ENCODE data around the gene ALDH18A1.
"Not testable (repeated sequence)": the region's sequence is repeated elsewhere in the genome, so short reads cannot be mapped to it uniquely, and the experiment has no call there.

ALDH18A1 gene

DNA sequence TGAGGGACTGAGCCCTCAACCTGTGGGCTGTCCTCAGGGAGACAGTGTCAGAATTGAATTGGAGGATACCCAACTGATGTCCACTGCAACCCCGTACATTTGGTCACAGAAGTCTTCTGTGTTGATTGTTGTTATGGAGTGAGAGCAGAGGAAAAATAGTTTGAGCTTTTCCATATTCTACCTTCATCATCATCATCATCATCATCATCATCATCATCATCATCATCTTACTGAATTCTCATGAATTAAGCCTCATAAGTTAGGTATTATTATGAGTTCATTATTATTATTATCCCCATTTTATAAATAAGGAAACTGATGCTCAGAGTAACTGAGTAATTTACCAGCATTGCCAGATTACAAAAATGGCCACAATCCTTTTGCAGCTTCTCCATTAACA lies 8.4 kb downstream of the ALDH18A1 start:
- no peak for DNase-seq

GRCh38 chr10:95646160-95646559 lies 10.4 kb downstream of the ALDH18A1 start:
- DNase-seq, result no peak

DNA sequence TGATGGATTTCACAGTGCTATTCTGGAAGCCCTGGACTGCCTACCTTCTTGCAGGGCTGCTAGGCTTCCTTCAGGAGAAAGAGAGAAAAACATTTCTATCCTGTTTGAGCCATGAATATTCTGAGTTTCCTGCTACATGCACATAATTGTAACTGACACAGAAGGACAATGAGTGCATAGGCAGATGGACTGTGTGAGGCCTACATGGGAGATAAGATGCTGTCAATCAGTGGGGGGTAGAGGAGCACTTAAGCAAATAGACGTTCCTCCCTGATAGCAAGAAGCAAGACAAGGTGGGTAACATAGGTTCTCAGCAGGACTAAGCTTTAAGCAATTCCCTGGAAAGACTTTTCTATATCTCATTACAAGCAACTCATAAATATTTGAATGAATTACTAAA lies 11.6 kb downstream of the ALDH18A1 start:
- DNase-seq, result no peak

DNA sequence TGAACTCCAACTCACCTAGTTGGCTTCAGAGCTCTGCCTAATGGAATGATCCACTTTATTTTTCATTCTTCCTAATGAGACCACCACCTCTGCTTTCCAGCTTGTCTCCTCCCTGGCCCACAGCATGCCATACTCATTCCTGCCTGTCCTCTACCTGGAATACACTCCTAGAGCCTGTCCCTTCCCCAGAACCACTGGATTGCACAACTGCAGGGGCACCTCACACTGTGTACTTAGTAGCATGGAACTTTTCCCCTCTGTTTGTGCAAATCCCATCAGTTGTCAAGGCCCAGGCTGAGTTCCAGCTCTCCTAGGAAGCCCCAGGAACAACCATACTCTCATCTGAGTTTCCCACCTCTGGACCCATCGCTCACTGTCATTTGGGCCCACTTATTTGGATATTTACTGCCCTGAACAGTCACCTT lies 15.6 kb downstream of the ALDH18A1 start:
- no peak for DNase-seq

DNA sequence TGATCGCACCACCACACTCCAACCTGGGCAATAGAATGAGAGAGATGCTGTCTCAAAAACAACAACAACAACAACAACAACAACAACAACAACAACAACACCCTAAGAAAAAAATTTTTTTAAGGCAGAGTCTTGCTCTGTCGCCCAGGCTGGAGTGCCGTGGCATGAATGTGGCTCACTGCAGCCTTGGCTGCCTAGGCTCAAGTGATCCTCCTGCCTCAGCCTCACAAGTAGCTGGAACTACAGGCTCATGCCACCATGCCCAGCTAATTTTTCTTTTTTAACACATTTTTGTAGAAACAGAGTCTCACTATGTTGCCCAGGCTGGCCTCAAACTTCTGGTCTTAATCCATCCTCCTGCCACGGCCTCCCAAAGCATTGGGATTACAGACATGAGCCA lies 18.6 kb downstream of the ALDH18A1 start:
- no peak for DNase-seq

- DNase-seq, result no peak
Observed at GRCh38 chr10:95637140-95637539, 19.4 kb downstream of the ALDH18A1 start.

DNA sequence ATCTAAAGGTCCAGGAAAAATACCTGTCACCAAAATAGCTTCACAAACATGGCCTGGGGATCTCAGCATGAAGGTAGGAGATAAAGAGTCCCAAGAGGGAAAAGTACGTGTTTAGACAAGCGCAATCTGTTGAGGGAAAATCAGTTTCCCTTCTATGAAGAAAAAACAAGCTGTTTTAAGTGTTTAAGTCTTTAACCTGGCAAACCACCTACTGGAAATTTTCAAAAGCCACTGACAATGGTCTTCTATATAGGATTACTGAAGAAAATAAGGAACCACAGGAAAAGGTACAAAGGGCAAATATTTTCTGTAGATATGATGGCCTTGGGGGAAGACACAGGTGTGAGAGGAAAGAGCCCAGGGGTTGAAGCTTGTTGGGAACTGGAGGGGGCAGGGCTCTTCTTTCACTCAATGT lies 21.2 kb downstream of the ALDH18A1 start:
- DNase-seq, result no peak

GRCh38 chr10:95628786-95629185 lies 27.7 kb downstream of the ALDH18A1 start:
- no peak for DNase-seq

DNA sequence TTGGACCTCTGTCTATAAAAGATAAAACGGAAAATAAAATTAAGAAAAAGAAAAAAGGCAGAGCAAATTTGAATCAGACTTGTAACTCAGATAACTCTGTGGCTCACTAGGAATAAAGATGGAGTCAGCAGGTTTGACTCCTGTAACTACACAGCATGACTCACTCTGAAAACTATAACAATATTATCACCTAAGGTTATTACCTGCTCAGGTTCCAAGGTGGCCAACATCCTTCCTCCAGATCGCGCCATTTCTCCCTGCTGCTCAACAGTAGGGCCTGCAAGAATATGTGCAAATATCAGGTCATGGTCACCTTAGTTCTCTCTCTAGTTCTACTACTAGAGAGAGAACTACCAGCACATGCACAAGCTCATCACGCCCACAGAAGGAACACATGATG lies 30.0 kb downstream of the ALDH18A1 start:
- DNase-seq, result no peak

GRCh38 chr10:95620415-95620814 lies 36.1 kb downstream of the ALDH18A1 start:
- DNase-seq, result not testable (repeated sequence)

DNA sequence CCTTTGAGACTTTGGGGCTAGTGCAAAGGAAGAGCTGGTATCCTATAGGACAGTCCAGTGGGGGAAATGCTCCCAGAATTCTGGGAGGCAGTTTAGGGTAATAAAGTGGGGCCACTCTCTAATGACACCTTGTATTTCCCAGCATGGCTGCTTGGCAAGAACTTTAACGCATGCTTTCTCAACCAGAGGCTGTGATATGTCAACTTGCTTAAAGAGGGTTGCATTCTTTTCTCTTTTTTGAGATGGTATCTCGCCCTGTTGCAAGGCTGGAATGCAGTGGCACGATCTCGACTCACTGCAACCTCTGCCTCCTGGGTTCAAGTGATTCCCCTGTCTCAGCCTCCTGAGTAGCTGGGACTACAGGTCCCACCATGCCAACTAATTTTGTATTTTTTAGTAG lies 38.4 kb downstream of the ALDH18A1 start:
- DNase-seq, result no peak

- DNase-seq, result no peak
Observed at GRCh38 chr10:95616446-95616845, 40.1 kb downstream of the ALDH18A1 start.

- DNase-seq, result no peak
Observed at GRCh38 chr10:95613330-95613729, 43.2 kb downstream of the ALDH18A1 start.

- DNase-seq, result no peak
Observed at GRCh38 chr10:95610727-95611126, 45.8 kb downstream of the ALDH18A1 start.

DNA sequence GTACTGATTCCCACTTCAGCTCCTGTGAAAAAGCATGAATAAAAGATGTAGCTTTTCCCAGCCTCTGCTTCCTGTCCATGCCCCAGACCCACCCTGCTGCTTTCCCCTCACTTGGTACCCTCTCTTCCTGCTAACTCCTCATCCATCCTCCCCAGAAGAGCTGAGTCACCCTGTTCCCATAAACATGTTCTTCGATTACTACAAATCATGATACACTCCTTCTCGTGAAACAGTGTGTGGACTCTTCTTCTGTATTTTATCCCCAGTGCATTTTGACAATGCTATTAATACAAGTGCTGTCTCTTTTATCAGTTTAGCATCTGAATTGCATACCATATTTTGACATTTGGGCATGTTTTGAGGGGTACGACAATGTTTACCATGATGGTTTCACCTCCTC lies 49.6 kb downstream of the ALDH18A1 start:
- DNase-seq, result no peak

DNA sequence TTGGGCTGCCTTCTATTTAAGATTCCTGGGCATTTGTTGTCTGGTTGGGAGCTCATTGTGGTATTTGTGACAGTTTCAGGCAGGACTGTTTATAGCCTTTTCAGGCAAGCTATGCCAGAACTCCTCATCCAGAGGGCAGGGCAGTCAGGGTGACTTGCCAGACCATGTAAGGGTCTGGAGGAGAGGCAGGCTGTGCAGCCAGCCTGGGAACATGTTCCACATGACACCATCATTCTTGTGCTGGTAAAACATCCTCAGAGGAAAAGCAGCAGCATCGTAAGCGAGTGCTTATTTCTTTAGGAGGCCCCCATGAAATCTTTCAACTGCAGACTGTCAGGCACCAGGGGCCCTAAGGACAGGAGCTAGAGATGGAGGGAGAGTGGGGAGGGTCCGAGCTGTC lies 51.3 kb downstream of the ALDH18A1 start:
- DNase-seq, result no peak

- no peak for DNase-seq
Observed at GRCh38 chr10:95604630-95605029, 51.9 kb downstream of the ALDH18A1 start.

GRCh38 chr10:95602382-95602781 lies 54.1 kb downstream of the ALDH18A1 start:
- no peak for DNase-seq

DNA sequence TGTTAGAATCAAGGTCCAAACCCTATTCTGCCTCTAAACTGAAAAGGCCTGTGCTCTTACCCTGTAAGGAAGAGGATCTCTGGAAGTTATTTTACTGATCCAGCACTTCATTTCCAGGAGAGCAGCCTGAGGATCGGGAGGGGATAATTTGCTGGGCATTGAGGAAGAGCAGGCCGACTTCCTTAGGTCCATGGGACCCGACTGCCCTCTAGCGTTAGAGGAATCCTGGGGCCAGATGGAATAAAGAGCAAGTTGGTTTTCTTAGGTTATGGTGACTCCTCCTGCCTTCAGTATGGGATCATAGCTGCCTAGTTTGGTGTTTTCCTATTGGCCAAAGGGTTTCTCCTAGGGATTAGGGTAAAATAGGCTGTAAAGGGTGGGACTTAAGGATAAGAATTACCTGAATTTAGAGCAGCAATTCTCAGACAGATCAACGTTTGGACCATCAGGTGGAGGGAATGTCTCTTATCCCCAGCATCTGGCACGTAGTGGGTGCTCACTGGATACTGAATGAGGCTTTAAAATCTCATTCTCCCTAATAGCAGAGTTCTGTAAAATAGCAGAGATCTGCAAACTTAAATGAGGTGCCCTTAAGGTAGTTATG lies 55.3 kb downstream of the ALDH18A1 start:
- peak; percentile 51 for DNase-seq

DNA sequence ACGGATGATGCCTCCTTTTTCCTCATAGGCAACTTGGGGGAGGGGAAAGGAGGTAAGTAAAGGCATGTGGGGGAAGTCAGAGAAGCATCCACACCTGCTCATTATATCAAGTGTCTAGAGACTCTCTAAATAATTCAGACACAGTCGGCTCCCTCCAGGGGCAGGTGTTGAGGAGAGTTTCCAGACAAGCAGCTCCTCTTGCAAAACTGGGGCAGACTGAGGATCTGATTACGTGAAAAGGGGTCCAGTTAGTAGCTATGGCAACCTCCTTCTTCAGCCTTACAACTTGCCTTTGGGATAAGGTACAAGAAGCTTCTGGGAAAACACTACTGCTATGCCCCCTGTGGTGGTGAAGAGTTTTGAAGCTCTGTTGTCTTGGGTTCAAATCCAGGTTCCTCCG lies 56.4 kb downstream of the ALDH18A1 start:
- no peak for DNase-seq

DNA sequence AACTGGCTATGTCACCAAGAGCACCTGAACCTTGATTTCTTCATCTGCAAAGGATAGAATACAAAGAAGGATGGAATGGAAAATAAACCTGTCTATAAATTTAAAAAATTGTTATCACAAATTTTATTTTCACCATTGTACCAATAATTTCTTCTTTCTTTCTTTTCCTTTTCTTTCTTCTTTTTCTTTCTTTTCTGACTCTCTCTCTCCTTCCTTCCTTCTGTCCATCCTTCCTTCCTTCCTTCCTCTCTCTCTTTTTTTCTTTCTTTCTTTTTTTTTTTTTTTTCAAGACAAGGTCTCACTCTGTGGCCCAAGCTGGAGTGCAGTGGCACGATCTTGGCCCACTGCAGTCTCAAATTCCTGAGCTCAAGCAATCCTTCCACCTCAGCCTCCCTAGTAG lies 58.7 kb downstream of the ALDH18A1 start:
- no peak for DNase-seq

DNA sequence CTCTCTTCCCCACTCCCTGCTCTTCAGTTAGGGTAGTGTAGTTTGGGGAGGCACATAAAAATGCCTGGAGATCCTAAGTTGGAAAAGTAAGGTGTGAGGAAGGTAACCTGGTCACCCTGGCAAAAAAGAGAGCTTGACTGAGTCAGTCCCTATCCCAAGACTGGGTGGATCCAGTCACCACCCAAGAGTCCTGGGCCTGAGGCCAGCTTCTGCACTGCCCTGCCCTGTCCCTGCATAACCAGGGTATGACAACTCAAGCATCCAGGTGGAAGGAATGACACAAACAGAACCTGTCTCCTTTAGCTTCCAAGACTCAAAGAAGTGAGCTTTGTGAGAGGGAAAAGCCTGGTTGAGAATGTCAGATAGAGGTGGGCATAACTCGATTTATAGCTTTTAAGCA lies 68.5 kb downstream of the ALDH18A1 start:
- DNase-seq, result no peak

GRCh38 chr10:95579835-95580535 lies 76.5 kb downstream of the ALDH18A1 start:
- DNase-seq, result no peak

- DNase-seq, result no peak
Observed at GRCh38 chr10:95579292-95579691, 77.2 kb downstream of the ALDH18A1 start.

DNA sequence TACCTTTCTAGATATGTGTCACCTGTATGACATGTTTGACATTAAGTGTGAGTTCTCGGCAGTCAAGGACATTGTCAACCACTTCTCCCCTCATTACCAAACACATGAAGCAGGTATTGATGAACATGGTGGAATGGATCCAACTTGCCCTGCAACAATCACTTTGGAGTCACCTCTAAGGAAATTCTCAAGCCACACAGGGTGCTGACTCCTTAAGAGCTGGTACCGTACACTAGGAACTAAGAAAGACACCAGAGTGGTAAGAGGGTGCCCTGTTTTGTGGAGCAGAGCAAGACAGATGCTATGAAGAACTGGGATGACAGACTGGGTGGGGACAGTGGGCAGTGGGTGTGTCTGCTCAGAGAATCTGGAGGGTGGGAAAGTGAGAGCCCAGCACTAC lies 77.9 kb downstream of the ALDH18A1 start:
- no peak for DNase-seq
